Breast epithelium (tissue), 4 donors: ENCODE measurements around the gene GRIA4. TPM values are rescaled to one million over a fixed set of nuclear protein-coding genes. Genes with fewer than 3 reads are reported as not detected.

Source experiments
- DNase-seq, 2 donors: peaks; one replicate each; pipeline ENCODE4 v3.0.0-alpha.2; 2019; ENCODE audit warnings: low spot score in 2 of 2
- H3K27ac ChIP-seq, 2 donors: fragments of 200-600 bp; sonication (generic) in 1 of 2; one replicate each; pipeline ENCODE4 v1.5.1; 2016 to 2019; ENCODE audit warnings: mild to moderate bottlenecking in 1 of 2
- H3K27me3 ChIP-seq, 2 donors: fragments of 200-600 bp; sonication (generic) in 1 of 2; one replicate each; pipeline versions ENCODE4 v1.5.1 to v1.6.0; 2017 to 2019; ENCODE audit warnings: control low read depth in 1 of 2, mild to moderate bottlenecking in 1 of 2
- H3K36me3 ChIP-seq: fragments of 200-600 bp; one replicate; pipeline ENCODE4 v1.5.1; 2019
- H3K4me1 ChIP-seq, 2 donors: fragments of 200-600 bp; sonication (generic); one replicate each; pipeline ENCODE4 v1.5.1; 2016 to 2019; ENCODE audit warnings: control low read depth in 1 of 2
- H3K4me3 ChIP-seq, 3 donors: fragments of 200-600 bp; sonication (generic); 1 replicate in 2 of 3; 2 replicates in 1 of 3; pipeline ENCODE4 v1.5.1; 2016 to 2019; ENCODE audit warnings: mild to moderate bottlenecking in 3 of 3, moderate library complexity in 2 of 3
- H3K9me3 ChIP-seq, 2 donors: fragments of 200-600 bp; sonication (generic) in 1 of 2; one replicate each; pipeline ENCODE4 v1.5.1; 2016 to 2019; ENCODE audit warnings: control low read depth in 1 of 2
- CTCF ChIP-seq, 3 donors: fragments of 450-650 bp; IDR thresholded peaks; one replicate each; pipeline ENCODE4 v1.5.1; 2016 to 2017; ENCODE audit warnings: antibody characterized with exemption in 3 of 3, mild to moderate bottlenecking in 3 of 3, moderate library complexity in 3 of 3
- POLR2A ChIP-seq: fragments of 450-650 bp; IDR thresholded peaks from one replicate; pipeline ENCODE4 v1.6.1; 2016; ENCODE audit warnings: antibody characterized with exemption, mild to moderate bottlenecking, moderate library complexity
- POLR2AphosphoS5 ChIP-seq, 3 donors: sonication (generic); formaldehyde crosslinking; IDR thresholded peaks; one replicate each; pipeline ENCODE4 v1.6.1; 2017; ENCODE audit warnings: antibody characterized with exemption in 3 of 3
- intact Hi-C: fragments of 100-400 bp; cut with DNase I; formaldehyde crosslinking; loops from one replicate; pipeline ENCODE4 v1.15.1; 2023; ENCODE audit warnings: low total_unique reads
- total RNA-seq, 3 donors: library from RNA; depleted of rRNA; stranded (reverse); fragments of >200 nt; gene quantifications; one replicate each; pipeline ENCODE4 v1.1.0, GENCODE V29; 2016

The GRIA4 gene
- total RNA-seq, 3 donors from 2014 or later, result 14.1 to 27.7 TPM; not detected in 1

DNA sequence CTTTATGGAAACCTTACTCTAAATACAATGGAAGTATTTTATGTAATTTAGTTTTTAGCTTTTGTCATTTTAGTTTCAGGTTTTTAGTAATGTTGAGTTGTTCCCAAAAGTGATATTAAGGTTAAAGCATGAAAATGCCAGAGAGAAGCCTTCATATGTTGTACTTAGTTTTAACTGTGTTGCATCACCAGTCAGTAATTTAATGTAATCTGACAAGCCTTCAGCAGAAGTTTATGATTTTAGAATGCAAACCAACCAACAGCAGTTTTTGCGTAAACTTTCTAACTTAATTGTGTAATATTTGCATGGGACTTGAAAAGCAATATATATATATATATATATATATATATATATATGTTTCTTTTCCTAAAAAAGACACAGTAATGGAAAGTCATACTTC, 301.6 kb downstream of the GRIA4 start:
- Histone ChIP-seq H3K9me3 (no peaks in the 10 kb centered on the region), H3K27me3 (no peaks in the 10 kb centered on the region), H3K4me3 (no peak overlapping the region), H3K4me1 (no peaks in the 10 kb centered on the region), H3K27ac (no peak overlapping the region), H3K36me3 (no peaks in the 10 kb centered on the region)
- TF ChIP-seq POLR2A, result no peak
- TF ChIP-seq POLR2AphosphoS5 (IDR thresholded peaks at IDR 0.05), result no peak
- no peak for TF ChIP-seq CTCF (IDR thresholded peaks at IDR 0.05)
- intact Hi-C loops, result no loop called here
- no peak for DNase-seq

DNA sequence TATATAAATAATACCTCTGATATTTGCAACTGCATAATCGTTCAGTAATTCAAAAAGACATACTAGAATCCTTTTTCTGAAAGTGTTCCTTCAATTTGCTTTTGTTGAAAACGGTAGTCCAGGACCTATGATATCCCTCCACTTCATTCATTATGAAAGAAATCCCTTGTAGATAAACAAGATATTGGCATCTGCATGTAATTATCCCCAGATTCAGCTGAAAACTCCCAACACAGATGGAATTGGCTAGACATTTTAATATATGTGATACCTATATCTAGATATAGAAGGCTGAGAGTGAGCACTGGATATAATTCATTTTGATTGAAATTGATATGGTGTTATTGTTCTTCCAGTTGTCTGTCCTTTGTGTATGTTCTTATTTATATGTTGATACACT, 302.8 kb downstream of the GRIA4 start:
- DNase-seq, result no peak
- Histone ChIP-seq H3K9me3 (no peaks in the 10 kb centered on the region), H3K4me1 (no peaks in the 10 kb centered on the region), H3K4me3 (no peak overlapping the region), H3K27ac (no peak overlapping the region), H3K36me3 (no peaks in the 10 kb centered on the region), H3K27me3 (no peaks in the 10 kb centered on the region)
- intact Hi-C loops, result no loop called here
- TF ChIP-seq CTCF (IDR thresholded peaks at IDR 0.05) (no peak), POLR2AphosphoS5 (IDR thresholded peaks at IDR 0.05) (no peak), POLR2A (no peak)

- H3K9me3 ChIP-seq, result no peaks in the 10 kb centered on the region
- no peak for TF ChIP-seq CTCF (IDR thresholded peaks at IDR 0.05)
- no peak for TF ChIP-seq POLR2AphosphoS5 (IDR thresholded peaks at IDR 0.05)
- no peak for TF ChIP-seq POLR2A
- no peaks in the 10 kb centered on the region for H3K36me3 ChIP-seq
- no peak overlapping the region for H3K4me3 ChIP-seq
- DNase-seq, result no peak
- no peak overlapping the region for H3K27ac ChIP-seq
- intact Hi-C loops, result no loop called here
- H3K27me3 ChIP-seq, result no peaks in the 10 kb centered on the region
- no peaks in the 10 kb centered on the region for H3K4me1 ChIP-seq
Observed at GRCh38 chr11:105915021-105915420, 305.1 kb downstream of the GRIA4 start.

GRCh38 chr11:105918039-105918438, 308.2 kb downstream of the GRIA4 start:
- Histone ChIP-seq H3K4me3 (no peak overlapping the region), H3K9me3 (no peaks in the 10 kb centered on the region), H3K4me1 (no peaks in the 10 kb centered on the region), H3K27ac (no peak overlapping the region), H3K27me3 (no peaks in the 10 kb centered on the region), H3K36me3 (no peaks in the 10 kb centered on the region)
- intact Hi-C loops, result no loop called here
- no peak for TF ChIP-seq POLR2AphosphoS5 (IDR thresholded peaks at IDR 0.05)
- TF ChIP-seq POLR2A, result no peak
- TF ChIP-seq CTCF (IDR thresholded peaks at IDR 0.05), result no peak
- no peak for DNase-seq

DNA sequence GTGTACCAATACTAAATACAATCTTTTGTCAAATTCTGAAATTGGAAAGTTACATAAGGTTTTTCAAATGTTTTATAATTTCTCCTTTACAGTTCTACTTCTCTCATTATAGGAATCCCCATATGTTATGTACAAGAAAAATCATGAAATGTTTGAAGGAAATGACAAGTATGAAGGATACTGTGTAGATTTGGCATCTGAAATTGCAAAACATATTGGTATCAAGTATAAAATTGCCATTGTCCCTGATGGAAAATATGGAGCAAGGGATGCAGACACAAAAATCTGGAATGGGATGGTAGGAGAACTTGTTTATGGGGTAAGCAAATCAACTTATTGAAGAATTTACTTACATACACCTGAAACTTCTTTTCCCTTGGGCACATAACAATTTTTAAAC, 308.7 kb downstream of the GRIA4 start:
- Histone ChIP-seq H3K4me1 (no peaks in the 10 kb centered on the region), H3K9me3 (no peaks in the 10 kb centered on the region), H3K36me3 (no peaks in the 10 kb centered on the region), H3K27ac (no peak overlapping the region), H3K27me3 (no peaks in the 10 kb centered on the region), H3K4me3 (no peak overlapping the region)
- no peak for TF ChIP-seq POLR2A
- no peak for TF ChIP-seq POLR2AphosphoS5 (IDR thresholded peaks at IDR 0.05)
- TF ChIP-seq CTCF (IDR thresholded peaks at IDR 0.05), result no peak
- DNase-seq, result no peak
- intact Hi-C loops, result no loop called here
